ENCODE results near the gene GSX1.

- no peak for TF ChIP-seq POLR2A (IDR thresholded peaks at IDR 0.05; ENCODE audit: low read length)
- no peak for TF ChIP-seq GATA1 (IDR thresholded peaks at IDR 0.05; ENCODE audit: low read depth, low read length)
These were observed 10.1 kb upstream of the GSX1 start for GRCh38 chr13:27782151-27782550.

All from erythroblast (primary cell).